ENCODE measurements around the gene BAG5. TPM values are rescaled to one million over a fixed set of nuclear protein-coding genes. Genes with fewer than 3 reads are reported as not detected.
A peak's percentile ranks its signal among the peaks of the same experiment; 100 is the strongest.

The BAG5 gene
- total RNA-seq, 1 donor from 2014 or later, result 23.5 TPM

DNA sequence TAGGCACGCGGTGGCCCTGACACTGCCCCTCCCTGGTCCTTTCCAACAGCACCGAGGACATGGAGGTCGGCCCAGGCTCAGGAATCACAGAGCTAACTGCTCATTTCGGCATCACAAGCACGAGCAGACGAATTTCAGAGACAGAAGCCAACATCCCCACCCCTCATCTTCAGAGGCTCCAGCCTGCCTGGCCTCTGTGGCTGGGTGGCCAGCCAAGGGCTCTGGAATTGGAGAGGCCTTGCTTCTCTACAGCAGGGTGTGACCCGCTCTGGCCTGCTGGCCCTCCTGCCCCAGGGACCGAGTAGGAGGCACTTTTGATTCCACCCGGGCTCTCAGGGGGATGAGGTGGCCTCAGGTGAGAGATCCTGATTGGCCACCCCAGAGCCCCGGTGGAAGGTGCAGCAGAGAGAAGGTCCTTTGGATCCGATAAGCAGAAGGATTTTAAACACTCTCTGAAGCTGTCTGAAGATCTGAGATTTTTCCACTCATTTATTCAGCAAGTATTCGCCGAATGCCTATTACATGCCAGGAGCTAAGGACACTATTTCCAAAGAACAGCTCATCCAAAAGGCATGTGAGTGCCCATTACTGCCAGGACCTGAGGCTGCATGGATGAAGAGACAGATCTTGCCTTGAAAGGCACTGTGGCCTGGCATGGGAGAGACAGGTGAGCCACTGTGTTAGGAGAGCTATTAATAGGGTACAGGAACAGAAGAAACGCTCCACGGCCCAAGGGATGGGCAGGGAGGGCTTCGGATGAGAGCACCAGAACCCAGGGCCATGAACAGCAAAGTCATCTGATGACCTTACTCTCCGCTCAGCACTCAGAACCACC is 10.2 kb downstream of the BAG5 start:
- no peaks in the 10 kb centered on the region for H3K27me3 Mint-ChIP-seq
- no peak for TF ChIP-seq CTCF (IDR thresholded peaks at IDR 0.05; ENCODE audit: unreplicated experiment)
- H3K9me3 Mint-ChIP-seq (ENCODE audit: low read depth), result no peaks in the 10 kb centered on the region
- H3K27ac Mint-ChIP-seq, result no peak overlapping the region
- H3K4me1 Mint-ChIP-seq (ENCODE audit: low read depth), result peaks cover 5% of the 10 kb centered on the region
- H3K36me3 Mint-ChIP-seq (ENCODE audit: insufficient read depth), result no peaks in the 10 kb centered on the region
- no peak for DNase-seq (ENCODE audit: low spot score, unreplicated experiment)
- no peak overlapping the region for H3K4me3 Mint-ChIP-seq (ENCODE audit: low read depth)

GRCh38 chr14:103551338-103551762 is 11.1 kb downstream of the BAG5 start:
- DNase-seq (ENCODE audit: low spot score, unreplicated experiment), result no peak
- Mint-ChIP-seq H3K27me3 (no peaks in the 10 kb centered on the region), H3K4me1 (ENCODE audit: low read depth) (peaks cover 5% of the 10 kb centered on the region), H3K4me3 (ENCODE audit: low read depth) (no peak overlapping the region), H3K36me3 (ENCODE audit: insufficient read depth) (no peaks in the 10 kb centered on the region), H3K9me3 (ENCODE audit: low read depth) (no peaks in the 10 kb centered on the region), H3K27ac (no peak overlapping the region)
- no peak for TF ChIP-seq CTCF (IDR thresholded peaks at IDR 0.05; ENCODE audit: unreplicated experiment)

DNA sequence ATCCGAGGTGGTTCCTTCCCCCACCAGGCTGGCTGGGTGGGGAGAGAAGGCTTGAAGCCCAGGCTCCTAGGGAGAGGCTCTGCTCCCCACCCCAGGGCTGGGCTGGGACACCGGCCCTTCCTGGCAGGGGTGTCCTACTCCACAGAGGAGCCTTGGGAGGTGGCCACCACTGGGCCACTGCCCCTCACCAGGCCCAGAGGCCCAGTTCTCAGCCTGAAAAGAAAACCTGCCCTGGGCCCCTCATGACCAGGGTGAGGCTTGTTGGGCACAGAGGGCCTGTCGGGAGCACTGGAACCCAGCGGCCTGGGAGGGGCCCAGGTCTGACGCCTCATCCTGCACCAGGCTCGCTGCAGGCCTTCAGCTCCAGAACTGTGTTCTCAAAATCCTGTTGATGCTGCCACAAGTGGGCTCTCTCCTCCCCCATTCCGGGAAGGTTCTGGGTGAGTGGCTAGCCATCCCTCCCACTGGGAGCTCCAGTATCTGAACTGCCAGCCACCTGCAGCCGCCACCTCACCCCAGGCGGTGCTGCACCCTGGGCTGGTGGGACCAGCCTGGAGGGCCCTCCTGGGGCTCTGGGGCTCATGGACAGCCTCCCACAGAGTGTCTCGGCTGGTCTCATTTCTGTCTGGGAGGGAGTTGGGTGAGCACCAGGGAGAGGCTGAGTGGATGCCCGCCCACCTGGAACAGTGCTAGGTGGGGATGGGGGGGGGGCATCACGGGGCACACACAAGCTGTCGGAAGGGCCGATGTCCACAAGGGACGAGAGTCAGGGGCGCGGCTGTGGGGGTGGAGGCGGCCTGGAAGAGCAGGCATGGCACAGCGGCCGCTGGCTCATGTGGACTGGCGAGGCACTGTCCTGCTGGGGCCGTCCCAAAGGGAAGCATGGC is 11.8 kb downstream of the BAG5 start:
- no peak for TF ChIP-seq CTCF (IDR thresholded peaks at IDR 0.05; ENCODE audit: unreplicated experiment)
- H3K27me3 Mint-ChIP-seq, result no peaks in the 10 kb centered on the region
- no peak overlapping the region for H3K4me3 Mint-ChIP-seq (ENCODE audit: low read depth)
- no peaks in the 10 kb centered on the region for H3K36me3 Mint-ChIP-seq (ENCODE audit: insufficient read depth)
- no peaks in the 10 kb centered on the region for H3K9me3 Mint-ChIP-seq (ENCODE audit: low read depth)
- peak overlapping the region; percentile 80 for H3K27ac Mint-ChIP-seq
- H3K4me1 Mint-ChIP-seq (ENCODE audit: low read depth), result peaks cover 5% of the 10 kb centered on the region
- DNase-seq (ENCODE audit: low spot score, unreplicated experiment), result no peak

DNA sequence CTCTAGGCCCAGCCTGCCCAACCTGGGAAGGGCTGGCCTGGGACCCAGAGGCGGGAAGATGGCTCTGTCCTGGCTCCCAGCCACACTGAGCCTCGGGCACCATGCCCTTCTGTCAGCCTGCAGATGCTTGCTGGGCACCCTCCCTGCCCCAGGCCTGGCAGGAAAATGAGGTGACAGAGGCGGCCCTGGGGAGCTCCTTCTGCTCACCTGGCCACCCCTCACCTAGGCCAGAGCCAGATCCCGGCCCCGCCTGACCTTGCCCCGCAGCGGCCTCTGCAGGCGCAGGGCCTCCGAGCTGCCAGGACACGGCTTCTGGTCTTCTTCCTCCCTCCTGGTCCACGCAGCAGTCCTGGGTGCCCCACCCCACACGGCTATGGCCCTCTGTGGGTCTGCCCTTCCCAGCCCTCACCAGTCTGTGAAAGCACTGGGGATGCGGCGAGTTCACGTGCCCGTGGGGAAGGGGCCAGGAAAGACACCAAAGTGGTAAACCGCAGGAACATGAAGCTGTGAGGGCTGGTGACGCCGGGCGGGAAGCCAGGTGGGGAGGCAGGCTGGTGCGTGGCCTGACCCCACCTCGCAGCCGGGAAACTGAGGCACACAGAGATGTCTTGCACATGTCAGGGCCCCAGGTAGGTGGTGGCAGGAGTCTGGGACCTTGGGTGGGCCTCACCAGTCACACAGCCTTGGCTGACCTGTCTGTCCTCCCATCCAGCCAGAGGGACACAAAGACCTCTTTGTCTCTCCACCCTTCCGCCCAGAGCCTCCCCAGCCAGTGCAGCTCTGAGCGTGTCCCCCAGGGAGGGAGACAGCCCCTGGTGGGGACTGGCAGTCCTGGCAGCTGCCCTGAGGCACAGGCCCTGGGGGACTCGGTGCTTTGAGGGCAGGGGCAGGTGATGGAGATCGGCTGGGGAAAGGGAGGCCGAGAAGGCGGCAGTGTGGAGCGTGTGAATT is 12.8 kb downstream of the BAG5 start:
- H3K4me3 Mint-ChIP-seq (ENCODE audit: low read depth), result no peak overlapping the region
- H3K27me3 Mint-ChIP-seq, result no peaks in the 10 kb centered on the region
- no peaks in the 10 kb centered on the region for H3K9me3 Mint-ChIP-seq (ENCODE audit: low read depth)
- H3K27ac Mint-ChIP-seq, result peak overlapping the region; percentile 80
- no peaks in the 10 kb centered on the region for H3K36me3 Mint-ChIP-seq (ENCODE audit: insufficient read depth)
- H3K4me1 Mint-ChIP-seq (ENCODE audit: low read depth), result peaks cover 5% of the 10 kb centered on the region
- TF ChIP-seq CTCF (IDR thresholded peaks at IDR 0.05; ENCODE audit: unreplicated experiment), result peak; percentile 33
- DNase-seq (ENCODE audit: low spot score, unreplicated experiment), result no peak

All from progenitor cell of endocrine pancreas (in vitro differentiated cells).